GM18858 (cell line): Measurements from ENCODE around the gene RASSF7.

Source experiments
- ATAC-seq: cut with Tn5 transposase; IDR thresholded peaks from one replicate; pipeline ENCODE4 v1.9.1; 2021; ENCODE audit not compliant: unreplicated experiment

The RASSF7 gene

DNA sequence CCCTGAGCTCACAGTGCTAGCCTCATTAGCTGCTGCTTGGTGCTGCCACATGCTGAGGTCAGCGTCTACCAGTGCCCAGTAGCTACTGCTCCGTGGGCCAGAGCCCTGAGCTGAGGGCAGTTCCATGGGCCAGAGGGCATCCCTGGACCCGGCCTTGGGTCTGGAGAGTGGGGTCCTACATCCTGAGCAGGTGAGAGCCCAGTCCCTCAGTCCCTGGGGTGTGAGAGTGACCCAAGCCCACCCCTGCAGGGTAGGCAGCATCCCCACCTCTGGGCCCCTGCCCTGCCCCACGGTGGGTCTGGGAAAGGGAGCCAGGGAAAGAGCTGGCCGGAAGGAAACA lies 10.1 kb upstream of the RASSF7 start:
- no peak for ATAC-seq

DNA sequence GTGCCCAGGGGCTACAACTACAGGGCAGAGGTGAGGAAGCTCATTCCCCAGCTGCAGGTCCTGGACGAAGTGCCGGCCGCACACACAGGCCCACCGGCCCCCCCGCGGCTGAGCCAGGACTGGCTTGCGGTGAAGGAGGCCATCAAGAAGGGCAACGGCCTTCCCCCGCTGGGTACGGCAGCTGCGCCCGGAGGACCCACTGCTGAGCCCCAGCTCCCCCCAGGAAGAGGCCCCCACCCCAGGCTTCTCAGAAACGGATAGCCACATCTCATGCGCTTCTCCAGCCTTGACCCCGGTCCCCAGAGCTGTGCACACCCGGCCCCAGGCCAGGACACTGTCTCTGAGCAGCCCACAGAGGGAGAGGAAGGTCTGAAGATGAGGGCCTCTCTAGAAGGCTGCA lies 9.6 kb upstream of the RASSF7 start:
- no peak for ATAC-seq

GRCh38 chr11:551596-551995 lies 9.2 kb upstream of the RASSF7 start:
- no peak for ATAC-seq

- ATAC-seq = no peak
Observed at GRCh38 chr11:553083-553987, 7.4 kb upstream of the RASSF7 start.

DNA sequence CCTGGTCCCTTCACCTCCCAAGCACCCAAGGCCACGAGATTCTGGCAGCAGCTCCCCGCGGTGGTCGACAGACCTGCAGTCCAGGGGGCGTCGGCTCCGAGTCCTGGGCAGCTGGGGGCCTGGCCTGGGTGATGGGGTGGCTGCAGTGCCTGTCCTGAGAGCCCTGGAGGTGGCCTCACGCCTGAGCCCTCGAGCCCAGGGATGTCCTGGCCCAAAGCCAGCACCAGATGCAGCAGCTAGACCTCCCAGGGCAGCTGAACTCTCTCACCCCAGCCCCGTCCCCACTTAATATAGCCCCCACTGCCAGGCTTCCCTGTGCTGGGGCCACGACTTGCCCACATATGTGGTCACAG lies 6.8 kb upstream of the RASSF7 start:
- no peak for ATAC-seq

GRCh38 chr11:554428-555226 lies 6.1 kb upstream of the RASSF7 start:
- no peak for ATAC-seq

- no peak for ATAC-seq
Observed at GRCh38 chr11:555227-555779, 5.5 kb upstream of the RASSF7 start.

GRCh38 chr11:555780-556661 lies 4.7 kb upstream of the RASSF7 start:
- ATAC-seq = no peak

- ATAC-seq = no peak
Observed at GRCh38 chr11:556662-557256, 4.0 kb upstream of the RASSF7 start.

- no peak for ATAC-seq
Observed at GRCh38 chr11:557328-558132, 3.2 kb upstream of the RASSF7 start.

- no peak for ATAC-seq
Observed at GRCh38 chr11:558503-558902, 2.3 kb upstream of the RASSF7 start.

GRCh38 chr11:559020-559620 lies 1.6 kb upstream of the RASSF7 start:
- ATAC-seq = no peak

- ATAC-seq = no peak
Observed at GRCh38 chr11:559712-560304, 962 bp upstream of the RASSF7 start.

GRCh38 chr11:561148-562003 lies 606 bp downstream of the RASSF7 start:
- ATAC-seq = peak; percentile 24

DNA sequence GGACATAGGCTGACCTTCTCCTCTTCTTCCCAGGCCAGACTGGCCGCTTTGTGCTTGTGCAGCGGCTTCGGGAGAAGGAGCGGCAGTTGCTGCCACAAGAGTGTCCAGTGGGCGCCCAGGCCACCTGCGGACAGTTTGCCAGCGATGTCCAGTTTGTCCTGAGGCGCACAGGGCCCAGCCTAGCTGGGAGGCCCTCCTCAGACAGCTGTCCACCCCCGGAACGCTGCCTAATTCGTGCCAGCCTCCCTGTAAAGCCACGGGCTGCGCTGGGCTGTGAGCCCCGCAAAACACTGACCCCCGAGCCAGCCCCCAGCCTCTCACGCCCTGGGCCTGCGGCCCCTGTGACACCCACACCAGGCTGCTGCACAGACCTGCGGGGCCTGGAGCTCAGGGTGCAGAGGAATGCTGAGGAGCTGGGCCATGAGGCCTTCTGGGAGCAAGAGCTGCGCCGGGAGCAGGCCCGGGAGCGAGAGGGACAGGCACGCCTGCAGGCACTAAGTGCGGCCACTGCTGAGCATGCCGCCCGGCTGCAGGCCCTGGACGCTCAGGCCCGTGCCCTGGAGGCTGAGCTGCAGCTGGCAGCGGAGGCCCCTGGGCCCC lies 1.4 kb downstream of the RASSF7 start:
- no peak for ATAC-seq

DNA sequence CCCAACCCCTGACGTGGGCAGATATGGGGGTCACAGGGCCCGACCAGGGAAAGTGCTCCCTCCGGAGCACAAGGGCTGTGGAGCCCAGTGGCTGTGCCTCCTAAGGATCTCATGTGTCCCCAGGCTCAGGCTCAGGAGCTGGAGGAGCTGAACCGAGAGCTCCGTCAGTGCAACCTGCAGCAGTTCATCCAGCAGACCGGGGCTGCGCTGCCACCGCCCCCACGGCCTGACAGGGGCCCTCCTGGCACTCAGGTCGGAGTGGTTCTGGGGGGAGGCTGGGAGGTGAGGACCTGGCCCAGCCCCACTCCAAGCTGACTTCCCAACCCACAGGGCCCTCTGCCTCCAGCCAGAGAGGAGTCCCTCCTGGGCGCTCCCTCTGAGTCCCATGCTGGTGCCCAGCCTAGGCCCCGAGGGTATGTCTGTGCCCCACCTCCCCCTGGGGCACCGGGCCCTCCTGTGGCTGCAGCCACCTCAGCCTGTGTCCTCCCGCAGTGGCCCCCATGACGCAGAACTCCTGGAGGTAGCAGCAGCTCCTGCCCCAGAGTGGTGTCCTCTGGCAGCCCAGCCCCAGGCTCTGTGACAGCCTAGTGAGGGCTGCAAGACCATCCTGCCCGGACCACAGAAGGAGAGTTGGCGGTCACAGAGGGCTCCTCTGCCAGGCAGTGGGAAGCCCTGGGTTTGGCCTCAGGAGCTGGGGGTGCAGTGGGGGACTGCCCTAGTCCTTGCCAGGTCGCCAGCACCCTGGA lies 2.5 kb downstream of the RASSF7 start:
- ATAC-seq = no peak
